ENCODE measurements around the gene AFF2.

DNA sequence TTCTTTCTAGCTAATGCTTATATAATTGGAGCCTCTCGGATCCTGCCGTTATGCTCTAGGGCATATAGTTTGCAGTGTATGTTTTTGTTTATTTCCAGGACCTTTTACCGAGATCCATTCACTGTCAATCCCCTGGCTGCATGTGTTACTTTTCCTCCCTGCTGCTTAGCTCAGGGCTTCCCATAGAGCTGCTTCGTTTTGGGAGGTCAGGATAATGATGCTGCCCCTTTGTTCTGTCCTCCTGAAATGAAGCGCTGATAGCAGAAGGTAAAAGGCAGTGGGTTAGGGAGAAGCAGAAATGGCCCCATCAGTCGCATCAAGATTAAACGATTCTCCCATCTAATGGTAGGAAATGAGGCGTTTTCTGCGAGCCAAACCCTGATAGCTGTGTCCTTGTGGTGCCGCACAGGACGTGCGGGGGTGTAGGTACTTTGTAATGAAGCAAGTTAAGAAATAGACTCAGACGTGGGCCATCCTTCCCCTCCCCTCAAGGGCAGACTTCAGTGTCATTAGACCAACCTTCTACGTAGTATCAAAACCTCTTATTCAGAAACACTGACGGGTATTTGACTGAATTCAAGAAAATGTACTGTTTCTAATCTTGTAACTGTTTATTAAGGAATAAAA, 37.3 kb downstream of the AFF2 start:
- TF ChIP-seq, protein P1, sequence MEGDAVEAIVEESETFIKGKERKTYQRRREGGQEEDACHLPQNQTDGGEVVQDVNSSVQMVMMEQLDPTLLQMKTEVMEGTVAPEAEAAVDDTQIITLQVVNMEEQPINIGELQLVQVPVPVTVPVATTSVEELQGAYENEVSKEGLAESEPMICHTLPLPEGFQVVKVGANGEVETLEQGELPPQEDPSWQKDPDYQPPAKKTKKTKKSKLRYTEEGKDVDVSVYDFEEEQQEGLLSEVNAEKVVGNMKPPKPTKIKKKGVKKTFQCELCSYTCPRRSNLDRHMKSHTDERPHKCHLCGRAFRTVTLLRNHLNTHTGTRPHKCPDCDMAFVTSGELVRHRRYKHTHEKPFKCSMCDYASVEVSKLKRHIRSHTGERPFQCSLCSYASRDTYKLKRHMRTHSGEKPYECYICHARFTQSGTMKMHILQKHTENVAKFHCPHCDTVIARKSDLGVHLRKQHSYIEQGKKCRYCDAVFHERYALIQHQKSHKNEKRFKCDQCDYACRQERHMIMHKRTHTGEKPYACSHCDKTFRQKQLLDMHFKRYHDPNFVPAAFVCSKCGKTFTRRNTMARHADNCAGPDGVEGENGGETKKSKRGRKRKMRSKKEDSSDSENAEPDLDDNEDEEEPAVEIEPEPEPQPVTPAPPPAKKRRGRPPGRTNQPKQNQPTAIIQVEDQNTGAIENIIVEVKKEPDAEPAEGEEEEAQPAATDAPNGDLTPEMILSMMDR (IDR thresholded peaks at IDR 0.05), result no peak
- no peak for TF ChIP-seq POLR2A (IDR thresholded peaks at IDR 0.05)
